Measurements from ENCODE around the gene FBXW5.

FBXW5 gene

DNA sequence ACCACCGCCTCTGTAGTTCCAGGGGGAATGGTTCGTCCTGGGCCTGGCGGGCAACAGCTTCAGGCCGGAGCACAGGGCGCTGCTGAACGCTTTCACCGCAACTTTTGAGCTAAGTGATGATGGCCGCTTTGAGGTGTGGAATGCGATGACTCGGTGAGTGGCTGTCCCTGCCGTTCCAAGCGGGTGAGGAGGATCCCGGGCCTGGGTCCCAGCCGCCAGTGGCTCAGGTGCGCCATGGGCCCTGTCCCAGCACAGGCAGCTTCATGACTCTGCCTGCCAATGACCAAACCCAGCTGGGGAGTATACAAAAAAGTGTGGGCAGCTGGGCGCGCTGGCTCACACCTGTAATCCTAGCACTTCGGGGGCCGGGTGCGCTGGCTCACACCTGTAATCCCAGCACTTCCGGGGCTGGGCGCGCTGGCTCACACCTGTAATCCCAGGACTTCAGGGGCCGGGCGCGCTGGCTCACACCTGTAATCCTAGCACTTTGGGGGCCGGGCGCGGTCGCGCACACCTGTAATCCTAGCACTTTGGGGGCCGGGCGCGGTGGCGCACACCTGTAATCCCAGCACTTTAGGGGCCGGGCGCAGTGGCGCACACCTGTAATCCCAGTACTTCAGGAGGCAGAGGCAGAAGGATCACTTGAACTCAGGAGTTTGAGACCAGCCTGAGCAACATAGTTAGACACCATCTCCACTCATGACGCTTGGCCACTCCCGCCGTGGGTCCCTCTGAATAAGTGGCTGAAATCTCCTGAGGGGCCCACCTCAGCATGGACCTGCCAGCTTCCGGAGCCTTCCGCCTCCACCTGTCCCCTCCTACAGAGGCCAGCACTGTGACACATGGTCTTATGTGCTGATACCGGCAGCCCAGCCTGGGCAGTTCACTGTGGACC lies 8.6 kb upstream of the FBXW5 start:
- DNase-seq (ENCODE audit: low read depth): no peak
- H3K4me3 ChIP-seq (ENCODE audit: low read depth, low read length): no peak overlapping the region
- TF ChIP-seq, protein P1, sequence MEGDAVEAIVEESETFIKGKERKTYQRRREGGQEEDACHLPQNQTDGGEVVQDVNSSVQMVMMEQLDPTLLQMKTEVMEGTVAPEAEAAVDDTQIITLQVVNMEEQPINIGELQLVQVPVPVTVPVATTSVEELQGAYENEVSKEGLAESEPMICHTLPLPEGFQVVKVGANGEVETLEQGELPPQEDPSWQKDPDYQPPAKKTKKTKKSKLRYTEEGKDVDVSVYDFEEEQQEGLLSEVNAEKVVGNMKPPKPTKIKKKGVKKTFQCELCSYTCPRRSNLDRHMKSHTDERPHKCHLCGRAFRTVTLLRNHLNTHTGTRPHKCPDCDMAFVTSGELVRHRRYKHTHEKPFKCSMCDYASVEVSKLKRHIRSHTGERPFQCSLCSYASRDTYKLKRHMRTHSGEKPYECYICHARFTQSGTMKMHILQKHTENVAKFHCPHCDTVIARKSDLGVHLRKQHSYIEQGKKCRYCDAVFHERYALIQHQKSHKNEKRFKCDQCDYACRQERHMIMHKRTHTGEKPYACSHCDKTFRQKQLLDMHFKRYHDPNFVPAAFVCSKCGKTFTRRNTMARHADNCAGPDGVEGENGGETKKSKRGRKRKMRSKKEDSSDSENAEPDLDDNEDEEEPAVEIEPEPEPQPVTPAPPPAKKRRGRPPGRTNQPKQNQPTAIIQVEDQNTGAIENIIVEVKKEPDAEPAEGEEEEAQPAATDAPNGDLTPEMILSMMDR (conservative IDR thresholded peaks at IDR 0.05; ENCODE audit: low read depth, low read length): no peak

- TF ChIP-seq, protein P1 (conservative IDR thresholded peaks at IDR 0.05; ENCODE audit: low read depth, low read length): no peak
- H3K4me3 ChIP-seq (ENCODE audit: low read depth, low read length): no peak overlapping the region
- no peak for DNase-seq (ENCODE audit: low read depth)
Measured at GRCh38 chr9:136952321-136952850, 7.8 kb upstream of the FBXW5 start.

GRCh38 chr9:136951541-136952320 lies 7.2 kb upstream of the FBXW5 start, which contains the start of gene LCN12:
Gene LCN12 (plus strand): TSS chr9:136952273. CDS start chr9:136952328, 55 bp downstream.
- no peak within 1 kb of the TSS for H3K4me3 ChIP-seq (ENCODE audit: low read depth, low read length)
- TF ChIP-seq, protein P1 (conservative IDR thresholded peaks at IDR 0.05; ENCODE audit: low read depth, low read length): no peak
- no peak for DNase-seq (ENCODE audit: low read depth)

- no peak for DNase-seq (ENCODE audit: low read depth)
- no peak overlapping the region for H3K4me3 ChIP-seq (ENCODE audit: low read depth, low read length)
- TF ChIP-seq, protein P1 (conservative IDR thresholded peaks at IDR 0.05; ENCODE audit: low read depth, low read length): no peak
Measured at GRCh38 chr9:136950656-136951276, 6.2 kb upstream of the FBXW5 start.

- DNase-seq (ENCODE audit: low read depth): peak; percentile 83
- H3K4me3 ChIP-seq (ENCODE audit: low read depth, low read length): peak overlapping the region; percentile 59
- TF ChIP-seq, protein P1 (conservative IDR thresholded peaks at IDR 0.05; ENCODE audit: low read depth, low read length): no peak
Measured at GRCh38 chr9:136949817-136950655, 5.5 kb upstream of the FBXW5 start.

Measured in choroid plexus epithelial cell (primary cell).